AG09309 (cell line): ENCODE measurements around the gene PRL.

Experiments
- DNase-seq: peaks from one replicate; pipeline ENCODE4 v3.0.0-alpha.2; 2010; ENCODE audit warnings: low read depth
- H3K4me3 ChIP-seq: 2 replicates; pipeline ENCODE4 v1.5.1; 2011; ENCODE audit warnings: mild to moderate bottlenecking, low read depth, low read length, moderate library complexity; ENCODE audit not compliant: control insufficient read depth
- TF ChIP-seq, protein P1 (sequence below): IDR thresholded peaks from 2 replicates; pipeline ENCODE4 v1.5.1; 2011; ENCODE audit warnings: mild to moderate bottlenecking, low read depth, low read length, inconsistent platforms; ENCODE audit not compliant: insufficient read depth, control insufficient read depth; ENCODE audit errors: missing control alignments

The PRL gene

GRCh38 chr6:22296936-22297335, at the start of gene PRL:
Gene PRL, minus strand, starts transcription at chr6:22297036. Its CDS starts 54 bp downstream, at chr6:22296982.
- H3K4me3 ChIP-seq, result no peak within 1 kb of the TSS
- no peak for DNase-seq
- TF ChIP-seq, protein P1, sequence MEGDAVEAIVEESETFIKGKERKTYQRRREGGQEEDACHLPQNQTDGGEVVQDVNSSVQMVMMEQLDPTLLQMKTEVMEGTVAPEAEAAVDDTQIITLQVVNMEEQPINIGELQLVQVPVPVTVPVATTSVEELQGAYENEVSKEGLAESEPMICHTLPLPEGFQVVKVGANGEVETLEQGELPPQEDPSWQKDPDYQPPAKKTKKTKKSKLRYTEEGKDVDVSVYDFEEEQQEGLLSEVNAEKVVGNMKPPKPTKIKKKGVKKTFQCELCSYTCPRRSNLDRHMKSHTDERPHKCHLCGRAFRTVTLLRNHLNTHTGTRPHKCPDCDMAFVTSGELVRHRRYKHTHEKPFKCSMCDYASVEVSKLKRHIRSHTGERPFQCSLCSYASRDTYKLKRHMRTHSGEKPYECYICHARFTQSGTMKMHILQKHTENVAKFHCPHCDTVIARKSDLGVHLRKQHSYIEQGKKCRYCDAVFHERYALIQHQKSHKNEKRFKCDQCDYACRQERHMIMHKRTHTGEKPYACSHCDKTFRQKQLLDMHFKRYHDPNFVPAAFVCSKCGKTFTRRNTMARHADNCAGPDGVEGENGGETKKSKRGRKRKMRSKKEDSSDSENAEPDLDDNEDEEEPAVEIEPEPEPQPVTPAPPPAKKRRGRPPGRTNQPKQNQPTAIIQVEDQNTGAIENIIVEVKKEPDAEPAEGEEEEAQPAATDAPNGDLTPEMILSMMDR, result no peak

DNA sequence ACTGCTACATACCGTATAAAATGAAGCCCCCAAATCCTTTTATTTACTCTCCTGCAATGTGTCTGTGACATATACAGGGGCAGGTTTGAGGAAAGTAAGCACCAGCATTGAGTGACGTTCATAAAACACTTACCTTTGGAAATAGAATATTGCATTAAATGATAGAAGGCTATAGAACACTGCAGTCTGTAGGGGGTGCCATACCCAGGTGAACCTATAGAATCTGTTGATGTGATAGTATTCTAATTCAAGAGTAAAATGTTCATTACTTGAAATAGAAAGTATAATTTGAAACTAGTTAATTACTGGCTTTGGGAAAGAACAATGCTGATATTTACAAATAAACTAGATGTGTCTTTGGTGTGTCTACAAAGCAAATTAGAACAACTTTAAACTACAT, 47.0 kb upstream of the PRL start:
- no peak for DNase-seq
- H3K4me3 ChIP-seq, result no peak overlapping the region
- TF ChIP-seq, protein P1, result no peak

GRCh38 chr6:22334778-22335177, 37.9 kb upstream of the PRL start:
- TF ChIP-seq, protein P1, result no peak
- H3K4me3 ChIP-seq, result no peak overlapping the region
- no peak for DNase-seq

DNA sequence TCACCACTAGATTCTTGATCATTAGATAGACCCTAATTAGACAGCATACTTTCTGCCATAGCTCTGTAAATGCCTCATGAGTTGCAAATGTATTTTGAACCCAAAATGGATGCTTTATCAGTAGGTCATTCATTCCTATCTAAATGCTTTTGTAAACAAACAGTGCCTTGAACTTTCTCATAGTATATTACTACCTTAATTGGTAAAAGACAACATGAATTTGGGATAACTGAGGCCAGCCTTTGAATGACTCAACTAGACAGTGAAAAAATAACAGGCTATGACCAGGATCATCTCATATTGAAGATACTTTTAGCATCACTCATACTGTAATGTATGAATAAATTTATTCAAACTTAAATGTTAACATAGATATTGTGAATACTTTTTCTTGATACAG, 37.0 kb upstream of the PRL start:
- no peak overlapping the region for H3K4me3 ChIP-seq
- no peak for DNase-seq
- TF ChIP-seq, protein P1, result no peak

- no peak overlapping the region for H3K4me3 ChIP-seq
- DNase-seq, result no peak
- TF ChIP-seq, protein P1, result no peak
Observed at GRCh38 chr6:22332711-22333110, 35.9 kb upstream of the PRL start.

DNA sequence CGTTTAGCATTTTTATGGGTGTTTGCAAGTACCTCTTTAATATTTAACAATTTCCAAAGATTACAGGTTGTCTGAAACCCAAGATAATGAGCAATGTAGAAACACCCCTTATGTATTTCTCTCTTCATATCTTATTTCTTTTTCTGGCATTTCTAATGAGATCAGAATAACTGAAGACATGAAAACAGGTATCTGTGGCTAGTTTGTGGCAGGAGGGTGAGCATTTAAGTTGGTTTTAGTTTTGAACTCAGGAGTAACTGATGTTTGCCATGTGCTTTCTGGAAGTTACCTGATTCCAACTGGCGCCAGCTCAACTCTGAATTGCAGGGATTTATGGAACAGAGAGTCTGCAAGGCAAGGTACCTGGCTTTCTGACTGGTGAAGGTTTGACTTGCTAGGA, 35.4 kb upstream of the PRL start:
- H3K4me3 ChIP-seq, result no peak overlapping the region
- TF ChIP-seq, protein P1, result no peak

DNA sequence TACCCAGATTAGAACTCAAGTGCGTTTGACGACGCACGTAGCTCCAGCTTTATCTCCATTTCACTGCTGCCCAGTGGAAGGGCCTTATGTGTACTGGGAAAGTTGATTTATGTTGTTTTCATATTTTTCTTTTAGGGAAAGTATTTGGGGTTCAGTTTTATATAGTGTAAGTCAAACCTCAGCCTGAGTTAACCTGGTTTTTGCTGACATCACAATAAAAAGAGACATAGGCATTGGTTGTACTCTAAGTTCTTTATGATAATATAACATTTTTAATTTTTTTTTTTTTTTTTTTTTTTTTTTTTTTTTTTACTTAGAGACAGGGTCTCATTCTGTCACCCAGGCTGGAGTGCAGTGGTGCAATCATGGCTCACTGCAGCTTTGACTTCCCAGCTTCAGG, 34.1 kb upstream of the PRL start:
- no peak for DNase-seq
- H3K4me3 ChIP-seq, result no peak overlapping the region
- TF ChIP-seq, protein P1, result no peak

More for the DNA sequence above, 35.4 kb upstream of the PRL start:
- DNase-seq, result no peak
